ENCODE measurements around the gene ADAMTSL3. TPM values are rescaled to one million over a fixed set of nuclear protein-coding genes. Genes with fewer than 3 reads are reported as not detected.

The ADAMTSL3 gene
- total RNA-seq, 1 experiment from 2014 or later = 0.05 TPM

DNA sequence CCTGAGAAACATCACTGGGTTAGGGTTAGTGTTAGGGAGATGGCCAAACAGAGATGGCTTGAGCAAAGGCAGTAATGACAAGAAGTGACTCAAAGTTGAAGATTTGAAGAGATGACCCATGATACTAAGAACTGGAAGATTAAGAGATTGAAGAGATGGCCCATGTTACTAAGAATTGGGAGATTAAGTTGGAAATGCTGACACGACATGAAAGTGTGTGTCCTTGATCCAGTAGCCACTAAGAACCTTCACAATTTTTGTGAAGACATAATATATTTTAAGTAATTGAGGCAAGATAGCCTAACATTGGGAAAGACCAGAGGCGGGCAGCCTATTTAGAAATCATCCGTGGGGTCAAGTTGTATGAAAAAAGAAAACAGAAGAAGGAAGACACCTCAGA lies 239.4 kb downstream of the ADAMTSL3 start:
- Histone ChIP-seq H3K36me3 (ENCODE audit: control insufficient read depth in 1 of 2, insufficient read depth in 2 of 2, low read length in 2 of 2) (no peaks in the 10 kb centered on the region), H3K9me2 (ENCODE audit: insufficient read depth) (no peaks in the 10 kb centered on the region), H3K4me3 (replicated peaks in 1 of 2; ENCODE audit: low read depth in 1 of 2, low read length in 2 of 2) (no peak overlapping the region), H3K27me3 (ENCODE audit: insufficient read depth, low read length) (peaks cover 14% of the 10 kb centered on the region), H3K4me1 (ENCODE audit: control insufficient read depth in 1 of 2, insufficient read depth in 2 of 2, low read length in 2 of 2) (no peaks in the 10 kb centered on the region), H3K9ac (ENCODE audit: low read length) (no peak overlapping the region), H3K9me3 (ENCODE audit: control insufficient read depth in 1 of 2, insufficient read depth in 1 of 2, low read depth in 1 of 2, low read length in 2 of 2) (no peaks in the 10 kb centered on the region), H2AFZ (ENCODE audit: low read depth, low read length, poor library complexity, severe bottlenecking) (no peak overlapping the region), H3K27ac (ENCODE audit: low read depth, low read length) (no peak overlapping the region), H3K79me2 (ENCODE audit: insufficient read depth, low read length) (no peaks in the 10 kb centered on the region), H4K20me1 (ENCODE audit: insufficient read depth) (no peaks in the 10 kb centered on the region), H3K4me2 (ENCODE audit: low read length) (no peak overlapping the region)
- DNase-seq (ENCODE audit: low read depth, low spot score) (no peak), ATAC-seq (no peak)
- no TSS peak for BruUV-seq (replicated peaks)
- intact Hi-C loops (cut with micrococcal nuclease) = no loop called here
- POLR2A ChIA-PET = no interaction called here
- RAD21 ChIA-PET (ENCODE audit: low non-redundant PET in 1 of 2, low total read pairs in 2 of 2, uncharacterized antibody in 2 of 2, unreplicated experiment in 2 of 2) = no interaction called here
- TF ChIP-seq ZNF274 (IDR thresholded peaks at IDR 0.05; ENCODE audit: low read depth, low read length) (no peak), CTCF (IDR thresholded peaks at IDR 0.05 in 2 of 3, conservative IDR thresholded peaks at IDR 0.05 in 1 of 3; ENCODE audit: borderline replicate concordance in 1 of 3, insufficient read depth in 1 of 3, low read depth in 2 of 3, low read length in 2 of 3) (no peak), ELF1 (IDR thresholded peaks at IDR 0.05; ENCODE audit: borderline replicate concordance, low read depth) (no peak), ZBTB33 (IDR thresholded peaks at IDR 0.05; ENCODE audit: extremely low read depth, insufficient replicate concordance, low read length) (no peak), TCF7L2 (IDR thresholded peaks at IDR 0.05; ENCODE audit: borderline replicate concordance, extremely low read depth, insufficient read depth, insufficient read length) (no peak), POLR2A (IDR thresholded peaks at IDR 0.05; ENCODE audit: borderline replicate concordance, extremely low read depth, insufficient read depth, insufficient read length) (no peak), CEBPB (IDR thresholded peaks at IDR 0.05; ENCODE audit: low read depth) (no peak)
- CTCF ChIA-PET = no interaction called here

Measured in HCT116 (cell line).